Measurements from ENCODE around the gene RPUSD1. TPM values are rescaled to one million over a fixed set of nuclear protein-coding genes. Genes with fewer than 3 reads are reported as not detected.

The RPUSD1 gene
- total and polyA plus RNA-seq, 12 donors, result 5.8 to 23.3 (median 8.2) TPM

- no peak for ATAC-seq
- Histone ChIP-seq H3K27me3 (peaks cover 0 to 16% (median 3%) of the 10 kb centered on the region in 7 donors), H3K4me1 (no peaks in the 10 kb centered on the region), H3K9me3 (peaks cover 0 to 20% (median 0%) of the 10 kb centered on the region in 11 donors), H3K4me3 (no peak overlapping the region), H3K36me3 (no peaks in the 10 kb centered on the region), H3K27ac (no peak overlapping the region)
- no peak for TF ChIP-seq CTCF (IDR thresholded peaks at IDR 0.05)
- WGBS, 2 donors, result 86 to 89% methylated on average over 43 of the region's 43 CpGs
- DNase-seq, result no peak
- intact Hi-C loops (cut with DNase I), result no loop called here
Measured at GRCh38 chr16:830107-830870, 42.1 kb upstream of the RPUSD1 start.

GRCh38 chr16:828891-829290 lies 40.7 kb upstream of the RPUSD1 start:
- no peak overlapping the region for H3K27ac ChIP-seq
- H3K36me3 ChIP-seq, result no peaks in the 10 kb centered on the region
- H3K4me3 ChIP-seq, result no peak overlapping the region
- no peaks in the 10 kb centered on the region for H3K4me1 ChIP-seq
- TF ChIP-seq CTCF (IDR thresholded peaks at IDR 0.05), result no peak
- DNase-seq (no peak), ATAC-seq (no peak)
- H3K27me3 ChIP-seq, result peaks cover 4 to 30% (median 9%) of the 10 kb centered on the region in 7 donors
- WGBS, 2 donors, result 76 to 87% methylated on average over 17 of the region's 17 CpGs
- intact Hi-C loops (cut with DNase I), result no loop called here
- peaks cover 0 to 7% (median 0%) of the 10 kb centered on the region in 11 donors for H3K9me3 ChIP-seq

DNA sequence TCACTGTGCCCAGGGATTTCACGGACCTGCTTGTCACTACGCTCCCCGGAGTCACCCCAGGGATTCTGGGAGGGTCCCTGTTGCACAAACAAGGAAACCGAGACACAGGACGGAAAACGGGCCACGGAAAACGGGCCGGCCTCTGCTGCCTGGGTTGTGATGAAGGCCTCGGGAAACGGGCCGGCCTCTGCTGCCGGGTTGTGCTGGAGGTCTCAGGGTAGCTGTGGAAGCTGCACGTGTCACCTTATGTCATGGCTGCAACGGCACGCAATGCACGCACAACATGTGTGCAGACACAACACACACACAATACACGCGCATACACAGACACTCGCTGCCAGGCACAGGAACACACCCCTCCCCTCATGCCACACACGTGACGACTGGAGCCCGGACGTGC lies 39.3 kb upstream of the RPUSD1 start:
- WGBS, 2 donors, result 84 to 90% methylated on average over 24 of the region's 24 CpGs
- H3K27me3 ChIP-seq, result peaks cover 4 to 41% (median 16%) of the 10 kb centered on the region in 7 donors
- no peak for DNase-seq

More for the DNA sequence above, 39.3 kb upstream of the RPUSD1 start:
- Histone ChIP-seq H3K36me3 (no peaks in the 10 kb centered on the region), H3K27ac (no peak overlapping the region), H3K4me3 (no peak overlapping the region), H3K4me1 (no peaks in the 10 kb centered on the region), H3K9me3 (no peaks in the 10 kb centered on the region)
- intact Hi-C loops (cut with DNase I), result no loop called here
- TF ChIP-seq CTCF (IDR thresholded peaks at IDR 0.05), result no peak
- no peak for ATAC-seq

Measured in heart right ventricle (tissue), 16 donors.